ENCODE results near the gene ATP2C1.
"Not testable (repeated sequence)": the region's sequence is repeated elsewhere in the genome, so short reads cannot be mapped to it uniquely, and the experiment has no call there.

Gene ATP2C1

GRCh38 chr3:130997289-130997688 is 103.4 kb downstream of the ATP2C1 start:
- FAIRE-seq, result no peak

- FAIRE-seq, result no peak
Observed at GRCh38 chr3:131001071-131001470, 107.2 kb downstream of the ATP2C1 start.

GRCh38 chr3:131004603-131005002 is 110.7 kb downstream of the ATP2C1 start:
- no peak for FAIRE-seq

GRCh38 chr3:131007256-131007655 is 113.4 kb downstream of the ATP2C1 start:
- FAIRE-seq, result no peak

GRCh38 chr3:131007782-131008181 is 113.9 kb downstream of the ATP2C1 start:
- no peak for FAIRE-seq

- no peak for FAIRE-seq
Observed at GRCh38 chr3:131008326-131008725, 114.4 kb downstream of the ATP2C1 start.

GRCh38 chr3:131009698-131010097 is 115.8 kb downstream of the ATP2C1 start:
- FAIRE-seq, result no peak

- no peak for FAIRE-seq
Observed at GRCh38 chr3:131018970-131019369, 125.1 kb downstream of the ATP2C1 start.

- FAIRE-seq, result no peak
Observed at GRCh38 chr3:131020122-131020693, 126.3 kb downstream of the ATP2C1 start.

- no peak for FAIRE-seq
Observed at GRCh38 chr3:131025539-131025938, 131.7 kb downstream of the ATP2C1 start.

GRCh38 chr3:131026321-131027151 is 132.7 kb downstream of the ATP2C1 start, which contains the start of the genes ASTE1 and NEK11:
TSS of gene ASTE1 (minus strand) at chr3:131026825. CDS start at chr3:131025306, 1,519 bp downstream.
TSS of gene NEK11 (plus strand) at chr3:131026877. CDS start at chr3:131029709, 2,832 bp downstream.
- FAIRE-seq, result peak; percentile 46

GRCh38 chr3:131028844-131029243 is 135.0 kb downstream of the ATP2C1 start:
- no peak for FAIRE-seq

- FAIRE-seq, result no peak
Observed at GRCh38 chr3:131031660-131032059, 137.8 kb downstream of the ATP2C1 start.

- peak; percentile 54 for FAIRE-seq
Observed at GRCh38 chr3:131033480-131034080, 139.7 kb downstream of the ATP2C1 start.

- FAIRE-seq, result no peak
Observed at GRCh38 chr3:131036200-131036816, 142.4 kb downstream of the ATP2C1 start.

- FAIRE-seq, result no peak
Observed at GRCh38 chr3:131036986-131037385, 143.1 kb downstream of the ATP2C1 start.

GRCh38 chr3:131038326-131038725 is 144.4 kb downstream of the ATP2C1 start:
- no peak for FAIRE-seq

GRCh38 chr3:131042271-131042985 is 148.5 kb downstream of the ATP2C1 start:
- FAIRE-seq, result not testable (repeated sequence)

- FAIRE-seq, result no peak
Observed at GRCh38 chr3:131047582-131047981, 153.7 kb downstream of the ATP2C1 start.

GRCh38 chr3:131048030-131048429 is 154.1 kb downstream of the ATP2C1 start:
- FAIRE-seq, result no peak

GRCh38 chr3:131050001-131050400 is 156.1 kb downstream of the ATP2C1 start:
- no peak for FAIRE-seq

- no peak for FAIRE-seq
Observed at GRCh38 chr3:131053043-131053859, 159.4 kb downstream of the ATP2C1 start.

Data from endometrium (tissue), 2 donors.